RWPE1 (cell line): Measurements from ENCODE around the gene SORL1.

Experiments used
- CTCF ChIA-PET: fragments of 350-600 bp; sonication (Branson Sonifier 250); formaldehyde crosslinking; extraction: SDS; loops from one replicate; lab custom pipeline; 2021; lab: Yijun Ruan, JAX
- POLR2A ChIA-PET: fragments of 400-600 bp; formaldehyde crosslinking; extraction: SDS; loops from one replicate; lab custom pipeline; 2020; ENCODE audit warnings: antibody characterized with exemption; ENCODE audit not compliant: low non-redundant PET; lab: Yijun Ruan, JAX
- DNase-seq: peaks from one replicate; pipeline ENCODE4 v3.0.0; 2012; ENCODE audit warnings: low spot score
- H3K27ac ChIP-seq: fragments of 450-650 bp; 2 replicates; pipeline ENCODE4 v1.5.1; 2017
- TF ChIP-seq, protein P1 (sequence below): fragments of 450-650 bp; conservative IDR thresholded peaks from 2 replicates; pipeline ENCODE4 v1.5.1; 2017; ENCODE audit warnings: low read depth, mild to moderate bottlenecking

Gene SORL1

GRCh38 chr11:121445071-121445768 is 6.9 kb upstream of the SORL1 start:
- POLR2A ChIA-PET, result no interaction called here
- DNase-seq, result no peak
- CTCF ChIA-PET, result no interaction called here
- no peak overlapping the region for H3K27ac ChIP-seq
- TF ChIP-seq, protein P1, sequence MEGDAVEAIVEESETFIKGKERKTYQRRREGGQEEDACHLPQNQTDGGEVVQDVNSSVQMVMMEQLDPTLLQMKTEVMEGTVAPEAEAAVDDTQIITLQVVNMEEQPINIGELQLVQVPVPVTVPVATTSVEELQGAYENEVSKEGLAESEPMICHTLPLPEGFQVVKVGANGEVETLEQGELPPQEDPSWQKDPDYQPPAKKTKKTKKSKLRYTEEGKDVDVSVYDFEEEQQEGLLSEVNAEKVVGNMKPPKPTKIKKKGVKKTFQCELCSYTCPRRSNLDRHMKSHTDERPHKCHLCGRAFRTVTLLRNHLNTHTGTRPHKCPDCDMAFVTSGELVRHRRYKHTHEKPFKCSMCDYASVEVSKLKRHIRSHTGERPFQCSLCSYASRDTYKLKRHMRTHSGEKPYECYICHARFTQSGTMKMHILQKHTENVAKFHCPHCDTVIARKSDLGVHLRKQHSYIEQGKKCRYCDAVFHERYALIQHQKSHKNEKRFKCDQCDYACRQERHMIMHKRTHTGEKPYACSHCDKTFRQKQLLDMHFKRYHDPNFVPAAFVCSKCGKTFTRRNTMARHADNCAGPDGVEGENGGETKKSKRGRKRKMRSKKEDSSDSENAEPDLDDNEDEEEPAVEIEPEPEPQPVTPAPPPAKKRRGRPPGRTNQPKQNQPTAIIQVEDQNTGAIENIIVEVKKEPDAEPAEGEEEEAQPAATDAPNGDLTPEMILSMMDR, result no peak

GRCh38 chr11:121446752-121447156 is 5.4 kb upstream of the SORL1 start:
- ChIA-PET CTCF (interaction anchor here (0.5 to 0.6 kb wide), 3 partner anchors 31 to 144 kb away, joined by 3 to 7 read pairs (median 3); no protein-coding TSS in a partner anchor), POLR2A (interaction anchor here (0.6 kb wide), 1 partner anchor 70 kb away, joined by 3 read pairs; no protein-coding TSS in a partner anchor)
- DNase-seq, result no peak
- no peak overlapping the region for H3K27ac ChIP-seq
- TF ChIP-seq, protein P1, result no peak

DNA sequence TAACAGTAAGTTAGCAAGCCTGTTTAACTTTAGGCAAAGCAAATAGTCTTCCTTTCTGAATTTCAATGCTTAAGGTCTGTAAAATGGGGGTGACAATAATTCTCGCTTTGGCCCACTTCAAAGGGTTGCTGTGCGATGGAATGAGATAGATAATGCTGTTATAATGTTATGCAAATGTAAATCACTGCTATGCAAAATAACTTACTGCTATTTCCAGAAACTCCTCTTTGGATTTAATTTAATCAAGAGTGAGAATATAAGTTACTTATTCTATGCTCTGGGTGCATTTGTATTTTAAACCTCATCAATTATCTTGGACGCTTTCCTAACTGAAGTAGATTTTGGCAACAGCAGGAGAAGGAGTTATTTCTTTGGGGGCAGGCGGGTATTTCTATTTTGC is 4.1 kb upstream of the SORL1 start:
- CTCF ChIA-PET, result no interaction called here
- TF ChIP-seq, protein P1, result no peak
- DNase-seq, result no peak
- POLR2A ChIA-PET, result no interaction called here
- no peak overlapping the region for H3K27ac ChIP-seq

GRCh38 chr11:121448431-121448941 is 3.6 kb upstream of the SORL1 start:
- ChIA-PET CTCF (no interaction called here), POLR2A (no interaction called here)
- no peak for DNase-seq
- TF ChIP-seq, protein P1, result no peak
- H3K27ac ChIP-seq, result no peak overlapping the region

- DNase-seq, result no peak
- ChIA-PET POLR2A (no interaction called here), CTCF (interaction anchor here (1.4 kb wide), 1 partner anchor 142 kb away, joined by 6 read pairs; no protein-coding TSS in a partner anchor)
- TF ChIP-seq, protein P1, result no peak
- H3K27ac ChIP-seq, result no peak overlapping the region
These were observed 3.0 kb upstream of the SORL1 start for GRCh38 chr11:121449123-121449522.

DNA sequence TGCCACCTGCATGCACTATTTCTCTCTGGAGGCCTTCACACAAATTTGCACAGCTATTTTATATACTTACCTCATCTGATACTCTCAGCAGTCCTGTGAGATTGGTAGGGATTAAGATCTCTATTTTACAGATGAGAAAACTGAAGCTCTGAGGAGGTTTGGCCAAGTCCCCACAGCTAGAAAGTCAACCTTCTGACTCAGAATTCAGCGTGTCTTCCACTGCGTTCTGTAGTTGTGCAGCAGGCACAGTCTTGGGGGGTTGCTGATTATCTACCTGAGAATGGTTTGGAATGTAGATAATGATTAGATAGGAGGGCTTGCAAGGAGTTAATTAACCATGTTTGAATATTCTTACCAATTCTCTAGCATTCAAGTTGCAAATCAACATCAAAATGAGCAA is 2.5 kb upstream of the SORL1 start:
- POLR2A ChIA-PET, result no interaction called here
- TF ChIP-seq, protein P1, result no peak
- no peak for DNase-seq
- CTCF ChIA-PET, result interaction anchor here (1.4 kb wide), 1 partner anchor 142 kb away, joined by 6 read pairs; no protein-coding TSS in a partner anchor
- H3K27ac ChIP-seq, result no peak overlapping the region
